HG02642 (cell line): Measurements from ENCODE around the gene CACUL1.
A peak's percentile ranks its signal among the peaks of the same experiment; 100 is the strongest.
"Not testable (repeated sequence)": the region's sequence is repeated elsewhere in the genome, so short reads cannot be mapped to it uniquely, and the experiment has no call there.

Experiments used
- ATAC-seq: cut with Tn5 transposase; IDR thresholded peaks from one replicate; pipeline ENCODE4 v1.9.1; 2021; ENCODE audit warnings: mild to moderate bottlenecking; ENCODE audit not compliant: unreplicated experiment, poor library complexity

CACUL1 gene

GRCh38 chr10:118769898-118770600 lies 15.3 kb upstream of the CACUL1 start:
- ATAC-seq = no peak

- ATAC-seq = no peak
Observed at GRCh38 chr10:118768041-118768919, 13.5 kb upstream of the CACUL1 start.

GRCh38 chr10:118767297-118768040 lies 12.7 kb upstream of the CACUL1 start:
- no peak for ATAC-seq

- no peak for ATAC-seq
Observed at GRCh38 chr10:118764195-118764594, 9.4 kb upstream of the CACUL1 start.

GRCh38 chr10:118763202-118763988 lies 8.6 kb upstream of the CACUL1 start:
- no peak for ATAC-seq

GRCh38 chr10:118760265-118760664 lies 5.5 kb upstream of the CACUL1 start:
- no peak for ATAC-seq

GRCh38 chr10:118758449-118758848 lies 3.7 kb upstream of the CACUL1 start:
- no peak for ATAC-seq

- no peak for ATAC-seq
Observed at GRCh38 chr10:118754229-118754555, 578 bp downstream of the CACUL1 start.

- peak; percentile 6 for ATAC-seq
Observed at GRCh38 chr10:118753331-118754228, 1.2 kb downstream of the CACUL1 start.

- no peak for ATAC-seq
Observed at GRCh38 chr10:118752409-118752808, 2.4 kb downstream of the CACUL1 start.

GRCh38 chr10:118751265-118751664 lies 3.5 kb downstream of the CACUL1 start:
- no peak for ATAC-seq

- ATAC-seq = no peak
Observed at GRCh38 chr10:118748041-118748440, 6.7 kb downstream of the CACUL1 start.

- no peak for ATAC-seq
Observed at GRCh38 chr10:118746246-118746645, 8.5 kb downstream of the CACUL1 start.

- ATAC-seq = no peak
Observed at GRCh38 chr10:118745056-118745455, 9.7 kb downstream of the CACUL1 start.

GRCh38 chr10:118744346-118744918 lies 10.3 kb downstream of the CACUL1 start:
- not testable (repeated sequence) for ATAC-seq

- no peak for ATAC-seq
Observed at GRCh38 chr10:118742782-118743181, 12.0 kb downstream of the CACUL1 start.

GRCh38 chr10:118742032-118742431 lies 12.7 kb downstream of the CACUL1 start:
- no peak for ATAC-seq

GRCh38 chr10:118738406-118738805 lies 16.4 kb downstream of the CACUL1 start:
- ATAC-seq = no peak
